Upper lobe of right lung (tissue), 1 donor: Measurements from ENCODE around the gene SERGEF. TPM values are rescaled to one million over a fixed set of nuclear protein-coding genes. Genes with fewer than 3 reads are reported as not detected.

Experiments used
- ATAC-seq: fragments of 200-7000 bp; cut with Tn5 transposase; one replicate; pipeline ENCODE4 v1.9.1; 2020; ENCODE audit warnings: mild to moderate bottlenecking, moderate library complexity
- DNase-seq: peaks from one replicate; pipeline ENCODE4 v3.0.0-alpha.2; 2020
- H3K27ac ChIP-seq: fragments of 200-600 bp; one replicate; pipeline ENCODE4 v1.8.0; 2022
- H3K27me3 ChIP-seq: fragments of 200-600 bp; one replicate; pipeline ENCODE4 v1.8.0; 2022; ENCODE audit warnings: mild to moderate bottlenecking
- H3K36me3 ChIP-seq: fragments of 200-600 bp; one replicate; pipeline ENCODE4 v1.8.0; 2022
- H3K4me1 ChIP-seq: fragments of 200-600 bp; one replicate; pipeline ENCODE4 v1.8.0; 2022
- H3K4me3 ChIP-seq: fragments of 200-600 bp; one replicate; pipeline ENCODE4 v1.8.0; 2022; ENCODE audit warnings: mild to moderate bottlenecking
- H3K9me3 ChIP-seq: fragments of 200-600 bp; one replicate; pipeline ENCODE4 v1.8.0; 2022
- CTCF ChIP-seq: fragments of 200-600 bp; IDR thresholded peaks from one replicate; pipeline ENCODE4 v1.8.0; 2022; ENCODE audit warnings: antibody characterized with exemption
- intact Hi-C: fragments of 100-400 bp; cut with DNase I; formaldehyde crosslinking; loops from one replicate; pipeline ENCODE4 v1.11.0; 2022
- total RNA-seq: library from RNA; stranded (reverse); fragmentation: NEBNext Ultra II Directional; extraction: Animal tissue kit (Norgen Biotek cat#: 25700); gene quantifications from one replicate; pipeline ENCODE4 v1.2.1, GENCODE V29; 2021
- donor health status: DM: no; HTN: yes; CAD: no; lungs with severe emphysema.

The SERGEF gene
- total RNA-seq, 1 donor from 2014 or later = 37.6 TPM

DNA sequence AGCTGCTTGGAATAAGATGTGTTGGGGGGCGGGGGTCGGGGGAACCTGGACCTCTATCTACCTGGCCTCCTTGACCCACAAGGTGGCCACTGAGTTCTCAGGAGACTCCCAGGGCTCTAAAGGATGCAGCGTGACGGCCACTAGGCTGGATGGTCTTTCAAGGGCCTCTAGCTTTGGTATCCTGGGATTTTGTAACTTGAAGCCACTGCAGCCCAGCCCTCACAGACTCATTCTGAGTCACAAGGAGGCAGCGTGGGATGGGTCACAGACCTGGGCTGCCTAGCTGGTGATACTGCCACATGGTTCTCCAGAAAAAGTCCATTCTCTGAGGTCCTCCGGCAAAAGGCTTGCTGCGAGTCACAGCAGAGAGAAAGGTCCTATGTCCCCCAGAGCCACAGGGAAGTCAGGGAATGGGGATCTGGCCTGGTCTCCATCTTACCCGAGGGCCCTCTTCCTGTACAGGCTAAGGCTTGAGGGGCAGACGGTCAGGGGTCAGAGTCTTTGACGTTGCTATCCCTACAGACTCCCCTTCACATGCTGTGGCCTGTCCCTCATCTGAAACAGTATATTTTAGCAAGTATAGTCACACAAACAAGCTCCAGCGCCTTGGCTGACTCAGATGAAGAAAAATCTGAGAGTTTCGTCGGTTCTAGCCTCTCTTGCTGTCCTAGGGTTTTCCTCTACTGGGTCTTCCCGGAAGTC, 225.9 kb downstream of the SERGEF start:
- no peaks in the 10 kb centered on the region for H3K9me3 ChIP-seq
- H3K27ac ChIP-seq = no peak overlapping the region
- H3K27me3 ChIP-seq = no peaks in the 10 kb centered on the region
- ATAC-seq (no peak), DNase-seq (no peak)
- intact Hi-C loops = no loop called here
- TF ChIP-seq CTCF = no peak
- H3K36me3 ChIP-seq = no peaks in the 10 kb centered on the region
- H3K4me3 ChIP-seq = no peak overlapping the region
- H3K4me1 ChIP-seq = no peaks in the 10 kb centered on the region

DNA sequence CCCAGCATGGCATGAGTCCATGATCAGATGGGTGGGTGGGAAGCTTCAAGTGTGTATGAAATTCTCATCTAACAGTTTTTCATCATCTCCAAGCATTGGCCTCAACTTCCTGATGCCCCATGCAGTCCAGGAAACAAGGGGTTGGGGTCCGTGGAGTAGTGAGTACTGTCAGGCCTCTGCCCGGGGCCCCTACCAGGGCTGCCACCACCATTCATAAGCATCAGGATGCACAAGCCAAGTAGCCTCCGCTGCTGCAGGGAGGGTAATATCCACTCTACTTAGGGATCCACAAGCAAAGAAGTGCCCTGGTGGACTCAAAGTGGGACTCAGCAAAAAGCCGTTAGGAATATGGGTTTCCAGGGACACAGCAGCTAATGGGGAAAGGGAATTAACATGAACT, 229.0 kb downstream of the SERGEF start:
- H3K4me3 ChIP-seq = no peak overlapping the region
- H3K36me3 ChIP-seq = no peaks in the 10 kb centered on the region
- no peak overlapping the region for H3K27ac ChIP-seq
- ATAC-seq (no peak), DNase-seq (no peak)
- no peak for TF ChIP-seq CTCF
- no peaks in the 10 kb centered on the region for H3K4me1 ChIP-seq
- no peaks in the 10 kb centered on the region for H3K9me3 ChIP-seq
- intact Hi-C loops = no loop called here
- H3K27me3 ChIP-seq = no peaks in the 10 kb centered on the region

DNA sequence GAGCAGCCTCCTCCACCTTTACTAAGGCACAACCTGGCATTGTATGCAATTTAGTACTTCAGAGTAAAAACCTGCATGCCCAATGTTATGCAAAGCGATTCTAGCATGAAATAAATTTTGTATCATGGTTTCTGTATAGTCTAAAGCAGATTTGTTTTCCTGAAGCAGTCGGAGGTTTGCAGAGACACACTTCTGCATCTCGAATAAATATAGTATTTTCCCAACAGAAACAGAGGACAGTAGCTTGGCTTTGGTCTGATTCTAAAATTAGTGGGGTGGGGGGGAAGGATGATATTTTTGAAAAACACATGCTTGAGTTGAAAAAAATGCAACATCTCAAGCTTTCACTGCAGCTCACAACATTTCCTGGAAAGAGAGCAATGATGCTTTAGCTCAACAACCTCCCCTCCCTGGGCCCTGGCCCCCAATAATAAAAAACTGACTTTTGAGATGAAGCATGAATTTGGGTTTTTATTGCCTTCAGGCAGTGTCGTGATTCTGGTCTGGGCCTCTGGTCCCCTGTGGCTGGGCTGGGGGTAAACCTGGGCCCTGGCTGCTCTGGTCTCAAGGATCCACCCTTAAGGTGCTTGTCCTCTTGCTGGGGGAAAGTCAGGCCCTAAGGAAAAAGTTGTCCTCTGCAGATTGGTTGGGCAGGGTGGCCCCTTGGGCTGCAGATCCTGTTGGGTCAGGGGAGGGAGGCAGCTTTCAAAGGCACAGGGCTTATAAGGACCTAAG, 230.1 kb downstream of the SERGEF start:
- H3K4me3 ChIP-seq = no peak overlapping the region
- H3K27ac ChIP-seq = no peak overlapping the region
- no peak for DNase-seq
- no peak for ATAC-seq
- H3K4me1 ChIP-seq = no peaks in the 10 kb centered on the region
- intact Hi-C loops = no loop called here
- H3K9me3 ChIP-seq = no peaks in the 10 kb centered on the region
- no peaks in the 10 kb centered on the region for H3K36me3 ChIP-seq
- no peak for TF ChIP-seq CTCF
- H3K27me3 ChIP-seq = no peaks in the 10 kb centered on the region

GRCh38 chr11:17782145-17782544, 230.7 kb downstream of the SERGEF start:
- H3K4me1 ChIP-seq = no peaks in the 10 kb centered on the region
- H3K27me3 ChIP-seq = no peaks in the 10 kb centered on the region
- H3K4me3 ChIP-seq = no peak overlapping the region
- no peaks in the 10 kb centered on the region for H3K9me3 ChIP-seq
- DNase-seq (no peak), ATAC-seq (no peak)
- intact Hi-C loops = no loop called here
- no peaks in the 10 kb centered on the region for H3K36me3 ChIP-seq
- no peak overlapping the region for H3K27ac ChIP-seq
- no peak for TF ChIP-seq CTCF

GRCh38 chr11:17781626-17782025, 231.2 kb downstream of the SERGEF start:
- Histone ChIP-seq H3K4me3 (no peak overlapping the region), H3K27ac (no peak overlapping the region), H3K4me1 (no peaks in the 10 kb centered on the region), H3K9me3 (no peaks in the 10 kb centered on the region), H3K27me3 (no peaks in the 10 kb centered on the region), H3K36me3 (no peaks in the 10 kb centered on the region)
- intact Hi-C loops = no loop called here
- no peak for DNase-seq
- ATAC-seq = no peak
- TF ChIP-seq CTCF = no peak
